ENCODE results near the gene UEVLD.
A peak's percentile ranks its signal among the peaks of the same experiment; 100 is the strongest.

The UEVLD gene

GRCh38 chr11:18527512-18527911 is 61.0 kb downstream of the UEVLD start:
- H3K9ac ChIP-seq: peak overlapping the region; percentile 89 to 99 (median 94)
- peaks cover 0 to 14% (median 3%) of the 10 kb centered on the region in 11 experiments; a peak in 8 of 22 replicates for H4K20me1 ChIP-seq
- peak overlapping the region; percentile 79 to 97 (median 90) for H3K4me2 ChIP-seq
- peak overlapping the region; percentile 93 to 99 (median 97) for H3K27ac ChIP-seq
- peaks cover 16 to 28% (median 21%) of the 10 kb centered on the region in 10 experiments for H3K4me1 ChIP-seq
- H3K9me3 ChIP-seq (replicated peaks in 1 of 11): no peaks in the 10 kb centered on the region
- TF ChIP-seq Cebpa-rat (IDR thresholded peaks at IDR 0.05): no peak
- H3K4me3 ChIP-seq: peak overlapping the region; percentile 66 to 92 (median 84)
- H3K27me3 ChIP-seq: no peaks in the 10 kb centered on the region
- H3K36me3 ChIP-seq: peaks cover 0 to 52% (median 27%) of the 10 kb centered on the region in 11 experiments; a peak in 16 of 22 replicates

DNA sequence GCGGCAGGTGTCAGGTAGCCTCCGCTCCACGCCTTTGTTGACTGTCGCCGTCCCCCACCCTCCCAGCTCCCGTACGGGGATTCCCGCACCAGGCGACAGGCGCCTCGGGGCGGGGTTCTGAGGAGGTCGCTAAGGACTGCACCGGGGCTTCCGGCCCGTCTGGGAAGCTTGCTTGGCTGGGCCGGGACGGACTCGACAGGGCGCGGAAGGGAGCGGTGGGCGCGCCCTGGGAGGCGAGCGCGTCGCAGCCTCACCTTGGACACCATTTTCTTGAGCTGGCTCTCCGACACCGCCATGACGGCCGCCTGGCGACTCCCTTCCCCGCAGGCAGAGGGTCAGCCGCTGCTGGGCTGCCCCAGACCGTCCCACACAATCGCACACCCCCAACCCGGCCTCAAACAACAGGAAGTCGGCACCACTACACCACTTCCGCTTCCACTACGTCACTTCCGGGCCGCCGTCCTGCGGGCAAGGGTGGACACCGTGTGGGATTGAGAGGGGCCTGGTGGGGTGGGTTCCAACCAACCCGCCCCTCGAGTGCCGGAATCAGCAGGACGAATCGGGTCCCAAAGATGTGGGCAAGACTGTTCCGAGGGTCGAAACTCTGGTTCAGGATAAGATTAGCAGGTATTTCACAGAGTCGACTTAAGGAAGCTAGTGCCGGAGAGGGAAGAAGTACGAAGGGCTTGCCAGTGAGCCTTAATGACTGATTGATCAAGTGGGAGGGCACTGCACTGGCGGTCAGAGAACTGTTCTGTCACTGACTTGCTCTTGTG is 61.8 kb downstream of the UEVLD start, which contains the start of gene TSG101:
TSG101 (minus strand) TSS at position 422 of the 776 bp plus-strand sequence; CDS start at position 296, 126 bp downstream.
- Histone ChIP-seq H3K9ac (peak within 1 kb of the TSS; percentile 89 to 99 (median 94)), H3K4me1 (peaks cover 16 to 28% (median 21%) of the 10 kb centered on the region in 10 experiments), H3K36me3 (peaks cover 0 to 47% (median 28%) of the 10 kb centered on the region in 11 experiments; a peak in 18 of 22 replicates), H3K9me3 (replicated peaks in 1 of 11) (no peaks in the 10 kb centered on the region), H4K20me1 (peaks cover 0 to 22% (median 5%) of the 10 kb centered on the region in 11 experiments; a peak in 10 of 22 replicates), H3K4me2 (peak within 1 kb of the TSS; percentile 79 to 97 (median 90)), H3K27ac (peak within 1 kb of the TSS; percentile 93 to 99 (median 97)), H3K27me3 (no peaks in the 10 kb centered on the region), H3K4me3 (peak within 1 kb of the TSS; percentile 66 to 92 (median 84))
- no peak for TF ChIP-seq Cebpa-rat (IDR thresholded peaks at IDR 0.05)

- H3K27ac ChIP-seq: peak overlapping the region; percentile 93 to 99 (median 97)
- H3K4me3 ChIP-seq: peak overlapping the region; percentile 66 to 92 (median 84)
- H3K36me3 ChIP-seq: peaks cover 0 to 45% (median 26%) of the 10 kb centered on the region in 11 experiments; a peak in 18 of 22 replicates
- H4K20me1 ChIP-seq: peaks cover 0 to 27% (median 9%) of the 10 kb centered on the region in 11 experiments; a peak in 10 of 22 replicates
- H3K9me3 ChIP-seq (replicated peaks in 1 of 11): no peaks in the 10 kb centered on the region
- peaks cover 16 to 28% (median 21%) of the 10 kb centered on the region in 10 experiments for H3K4me1 ChIP-seq
- H3K9ac ChIP-seq: peak overlapping the region; percentile 89 to 99 (median 94)
- peak overlapping the region; percentile 79 to 94 (median 90) for H3K4me2 ChIP-seq
- TF ChIP-seq Cebpa-rat (IDR thresholded peaks at IDR 0.05): no peak
- no peaks in the 10 kb centered on the region for H3K27me3 ChIP-seq
Measured at GRCh38 chr11:18526130-18526520, 62.4 kb downstream of the UEVLD start.

DNA sequence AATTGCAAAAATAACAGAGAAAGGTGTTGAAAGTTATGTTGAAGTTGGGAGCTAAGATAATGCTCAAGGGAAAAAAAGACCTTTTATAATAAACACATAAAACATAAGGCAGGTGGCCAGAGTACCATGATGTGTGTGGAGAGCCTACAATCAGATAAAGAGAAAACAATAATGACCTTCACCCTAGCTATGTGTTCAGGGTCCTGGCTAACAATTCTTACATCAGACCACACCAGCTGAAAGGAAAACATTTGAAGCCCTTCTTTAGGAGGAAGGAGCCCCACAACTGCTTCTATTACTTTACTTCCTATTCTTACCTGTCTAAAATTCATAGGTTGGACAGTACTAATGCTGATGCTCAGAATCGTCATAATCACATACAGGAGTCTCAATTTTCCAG is 64.3 kb downstream of the UEVLD start:
- Histone ChIP-seq H3K4me1 (peaks cover 16 to 28% (median 21%) of the 10 kb centered on the region in 10 experiments), H3K27me3 (no peaks in the 10 kb centered on the region), H3K9me3 (replicated peaks in 1 of 11) (no peaks in the 10 kb centered on the region), H3K36me3 (peaks cover 0 to 49% (median 28%) of the 10 kb centered on the region in 11 experiments; a peak in 17 of 22 replicates), H4K20me1 (peaks cover 0 to 42% (median 11%) of the 10 kb centered on the region in 11 experiments; a peak in 11 of 22 replicates), H3K4me3 (no peak overlapping the region), H3K27ac (no peak overlapping the region), H3K4me2 (peak overlapping the region in 2 of 11 experiments; percentile 90 to 91; a peak in 1 of 22 replicates), H3K9ac (peak overlapping the region in 1 of 11 experiments; percentile 34; a peak in 1 of 22 replicates)
- no peak for TF ChIP-seq Cebpa-rat (IDR thresholded peaks at IDR 0.05)

DNA sequence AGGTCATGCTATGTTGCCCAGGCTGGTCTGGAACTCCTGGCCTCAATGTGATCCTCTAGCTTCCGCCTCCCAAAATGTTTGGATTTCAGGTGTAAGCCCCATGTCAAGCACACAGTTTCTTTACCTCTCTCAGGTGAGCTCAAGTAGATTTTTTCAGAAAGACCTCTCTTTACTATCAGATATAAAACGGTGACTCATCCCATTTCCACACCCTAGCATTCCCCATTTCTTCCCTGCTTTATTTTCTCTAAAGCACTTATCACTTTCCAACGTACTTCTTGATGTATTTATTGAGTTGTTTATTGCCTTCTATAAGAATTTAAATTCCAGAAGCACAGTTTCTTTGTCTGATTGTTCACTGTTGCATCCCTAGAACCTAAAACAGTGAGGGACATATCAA is 65.5 kb downstream of the UEVLD start:
- H3K9me3 ChIP-seq (replicated peaks in 1 of 11): no peaks in the 10 kb centered on the region
- no peak overlapping the region for H3K4me3 ChIP-seq
- H3K4me1 ChIP-seq: peaks cover 16 to 25% (median 21%) of the 10 kb centered on the region in 10 experiments
- peaks cover 0 to 54% (median 20%) of the 10 kb centered on the region in 11 experiments; a peak in 11 of 22 replicates for H4K20me1 ChIP-seq
- H3K36me3 ChIP-seq: peaks cover 5 to 60% (median 38%) of the 10 kb centered on the region in 11 experiments; a peak in 20 of 22 replicates
- H3K9ac ChIP-seq: no peak overlapping the region
- H3K27ac ChIP-seq: no peak overlapping the region
- H3K4me2 ChIP-seq: no peak overlapping the region
- no peak for TF ChIP-seq Cebpa-rat (IDR thresholded peaks at IDR 0.05)
- H3K27me3 ChIP-seq: no peaks in the 10 kb centered on the region

GRCh38 chr11:18522388-18522787 is 66.1 kb downstream of the UEVLD start:
- H3K4me2 ChIP-seq: no peak overlapping the region
- TF ChIP-seq Cebpa-rat (IDR thresholded peaks at IDR 0.05): no peak

DNA sequence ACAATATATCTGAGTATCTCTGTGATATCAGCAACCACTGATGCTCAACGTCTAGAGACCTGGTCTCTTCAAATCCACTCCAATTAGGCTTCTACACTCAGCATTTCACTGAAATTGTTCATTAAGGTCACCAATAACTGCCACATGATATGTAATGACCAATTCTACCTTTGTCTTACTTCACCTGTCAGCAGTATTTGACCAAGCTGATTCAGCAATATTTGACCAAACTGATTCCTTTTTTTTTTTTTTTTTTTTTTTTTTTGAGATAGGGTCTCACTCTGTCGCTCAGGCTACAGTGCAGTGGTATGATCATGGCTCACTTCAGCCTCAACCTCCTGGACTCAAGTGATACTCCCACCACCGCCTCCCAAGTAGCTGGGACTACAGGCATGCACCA is 67.4 kb downstream of the UEVLD start:
- no peaks in the 10 kb centered on the region for H3K27me3 ChIP-seq
- no peak overlapping the region for H3K4me3 ChIP-seq
- H3K9me3 ChIP-seq (replicated peaks in 1 of 11): no peaks in the 10 kb centered on the region
- H3K4me2 ChIP-seq: no peak overlapping the region
- H3K4me1 ChIP-seq: peaks cover 6 to 17% (median 13%) of the 10 kb centered on the region in 10 experiments; a peak in 18 of 20 replicates
- H3K27ac ChIP-seq: no peak overlapping the region
- TF ChIP-seq Cebpa-rat (IDR thresholded peaks at IDR 0.05): no peak
- H4K20me1 ChIP-seq: peaks cover 0 to 66% (median 21%) of the 10 kb centered on the region in 11 experiments; a peak in 12 of 22 replicates
- no peak overlapping the region for H3K9ac ChIP-seq
- peaks cover 10 to 80% (median 50%) of the 10 kb centered on the region in 11 experiments for H3K36me3 ChIP-seq

More at GRCh38 chr11:18522388-18522787, 66.1 kb downstream of the UEVLD start:
- Histone ChIP-seq H3K36me3 (peaks cover 5 to 67% (median 44%) of the 10 kb centered on the region in 11 experiments; a peak in 20 of 22 replicates), H3K4me1 (peaks cover 9 to 18% (median 15%) of the 10 kb centered on the region in 10 experiments), H3K27ac (no peak overlapping the region), H3K9me3 (replicated peaks in 1 of 11) (no peaks in the 10 kb centered on the region), H3K27me3 (no peaks in the 10 kb centered on the region), H4K20me1 (peaks cover 0 to 61% (median 21%) of the 10 kb centered on the region in 11 experiments; a peak in 11 of 22 replicates), H3K4me3 (no peak overlapping the region), H3K9ac (no peak overlapping the region)

GRCh38 chr11:18502352-18502751 is 86.2 kb downstream of the UEVLD start:
- no peak overlapping the region for H3K4me2 ChIP-seq
- H3K4me1 ChIP-seq: no peaks in the 10 kb centered on the region
- H3K27ac ChIP-seq: no peak overlapping the region
- peaks cover 83 to 97% (median 94%) of the 10 kb centered on the region in 11 experiments for H3K36me3 ChIP-seq
- no peak overlapping the region for H3K4me3 ChIP-seq
- no peaks in the 10 kb centered on the region for H3K27me3 ChIP-seq
- H3K9me3 ChIP-seq (replicated peaks in 1 of 11): peaks cover 0 to 10% (median 0%) of the 10 kb centered on the region in 11 experiments; a peak in 3 of 22 replicates
- no peak for TF ChIP-seq Cebpa-rat (IDR thresholded peaks at IDR 0.05)
- peaks cover 0 to 3% (median 0%) of the 10 kb centered on the region in 11 experiments; a peak in 2 of 22 replicates for H4K20me1 ChIP-seq
- H3K9ac ChIP-seq: no peak overlapping the region

- no peaks in the 10 kb centered on the region for H3K4me1 ChIP-seq
- H3K27me3 ChIP-seq: no peaks in the 10 kb centered on the region
- no peak overlapping the region for H3K4me2 ChIP-seq
- no peaks in the 10 kb centered on the region; a peak in 2 of 22 replicates for H4K20me1 ChIP-seq
- H3K27ac ChIP-seq: no peak overlapping the region
- no peak for TF ChIP-seq Cebpa-rat (IDR thresholded peaks at IDR 0.05)
- no peak overlapping the region for H3K9ac ChIP-seq
- peaks cover 0 to 10% (median 0%) of the 10 kb centered on the region in 11 experiments; a peak in 3 of 22 replicates for H3K9me3 ChIP-seq (replicated peaks in 1 of 11)
- H3K4me3 ChIP-seq: no peak overlapping the region
- H3K36me3 ChIP-seq: peaks cover 80 to 96% (median 92%) of the 10 kb centered on the region in 11 experiments
Measured at GRCh38 chr11:18501629-18502028, 86.9 kb downstream of the UEVLD start.
